ENCODE results near the gene NEURL1. TPM values are rescaled to one million over a fixed set of nuclear protein-coding genes. Genes with fewer than 3 reads are reported as not detected.

NEURL1 gene
- total and polyA plus RNA-seq, 10 of the 15 experiments (the other 5 are each of a cell fraction or from before 2014, with no cell fraction given) = 0.02 to 0.05 (median 0.05) TPM; not detected in 6

GRCh38 chr10:103472005-103472404, 21.5 kb upstream of the NEURL1 start (continued):
- TF ChIP-seq CUX1 (IDR thresholded peaks at IDR 0.05; ENCODE audit: insufficient replicate concordance, low read depth, low read length) (no peak), FOXK2 (IDR thresholded peaks at IDR 0.05) (no peak), BCL3 (IDR thresholded peaks at IDR 0.05; ENCODE audit: borderline replicate concordance, insufficient read depth, low read depth, low read length, poor library complexity, severe bottlenecking) (no peak), CHD4 (IDR thresholded peaks at IDR 0.05) (no peak), SP1 (IDR thresholded peaks at IDR 0.05; ENCODE audit: low read depth, low read length) (no peak), CBX5 (IDR thresholded peaks at IDR 0.05; ENCODE audit: low read depth) (no peak), ZNF274 (IDR thresholded peaks at IDR 0.05; ENCODE audit: insufficient read depth, insufficient read length) (no peak), REST (IDR thresholded peaks at IDR 0.05; ENCODE audit: low read depth, low read length) (no peak), PAX8 (IDR thresholded peaks at IDR 0.05) (no peak), SUZ12 (IDR thresholded peaks at IDR 0.05; ENCODE audit: unreplicated experiment) (no peak), TCF7 (IDR thresholded peaks at IDR 0.05; ENCODE audit: borderline replicate concordance) (no peak), STAT1 (conservative IDR thresholded peaks at IDR 0.05) (no peak), CTCF (IDR thresholded peaks at IDR 0.05 in 2 of 3, conservative IDR thresholded peaks at IDR 0.05 in 1 of 3; ENCODE audit: control insufficient read depth in 2 of 3, extremely low read depth in 1 of 3, insufficient read depth in 1 of 3, low read depth in 3 of 3, low read length in 3 of 3) (no peak), RAD51 (IDR thresholded peaks at IDR 0.05) (no peak), GABPA (IDR thresholded peaks at IDR 0.05; ENCODE audit: low read depth) (no peak), FOXM1 (IDR thresholded peaks at IDR 0.05; ENCODE audit: low read depth, low read length) (no peak), CBX3 (IDR thresholded peaks at IDR 0.05; ENCODE audit: borderline replicate concordance, low read depth) (no peak), KAT2A (conservative IDR thresholded peaks at IDR 0.05; ENCODE audit: control insufficient read depth, low read depth, low read length) (no peak), MTA2 (IDR thresholded peaks at IDR 0.05; ENCODE audit: low read depth) (no peak), NFIC (IDR thresholded peaks at IDR 0.05; ENCODE audit: low read depth, low read length) (no peak)

Measured in GM12878 (cell line).